EL (cell line): ENCODE data around the gene UQCRQ.

ENCODE experiments used
- DNase-seq: peaks from one replicate; pipeline ENCODE4 v3.0.0-alpha.2; 2016

The UQCRQ gene

GRCh38 chr5:132866342-132867045 is at the start of gene UQCRQ, which contains the start of gene GDF9:
Gene UQCRQ (plus strand): TSS chr5:132866642. CDS start chr5:132866882, 240 bp downstream.
Gene GDF9 (minus strand): TSS chr5:132866469. CDS start chr5:132864533, 1,936 bp downstream.
- peak; percentile 100 for DNase-seq

- no peak for DNase-seq
Observed at GRCh38 chr5:132817011-132817410, 49.4 kb upstream of the UQCRQ start.

GRCh38 chr5:132819468-132819867 is 47.0 kb upstream of the UQCRQ start:
- no peak for DNase-seq

- peak; percentile 87 for DNase-seq
Observed at GRCh38 chr5:132820162-132820754, 46.2 kb upstream of the UQCRQ start.

- DNase-seq, result no peak
Observed at GRCh38 chr5:132821350-132821749, 45.1 kb upstream of the UQCRQ start.

GRCh38 chr5:132821791-132822190 is 44.7 kb upstream of the UQCRQ start:
- DNase-seq, result no peak

- DNase-seq, result no peak
Observed at GRCh38 chr5:132822650-132823480, 43.6 kb upstream of the UQCRQ start.

GRCh38 chr5:132823481-132824050 is 42.9 kb upstream of the UQCRQ start:
- no peak for DNase-seq

- DNase-seq, result no peak
Observed at GRCh38 chr5:132824426-132824825, 42.0 kb upstream of the UQCRQ start.

GRCh38 chr5:132825033-132825833 is 41.2 kb upstream of the UQCRQ start:
- no peak for DNase-seq

GRCh38 chr5:132825834-132826391 is 40.5 kb upstream of the UQCRQ start:
- no peak for DNase-seq

- no peak for DNase-seq
Observed at GRCh38 chr5:132826424-132827082, 39.9 kb upstream of the UQCRQ start.

GRCh38 chr5:132827943-132828673 is 38.3 kb upstream of the UQCRQ start:
- no peak for DNase-seq

- no peak for DNase-seq
Observed at GRCh38 chr5:132828846-132829494, 37.5 kb upstream of the UQCRQ start.

- DNase-seq, result peak; percentile 76
Observed at GRCh38 chr5:132829742-132830435, 36.6 kb upstream of the UQCRQ start.

- DNase-seq, result peak; percentile 74
Observed at GRCh38 chr5:132830436-132831094, 35.9 kb upstream of the UQCRQ start, which contains the start of gene SHROOM1. Gene SHROOM1 (minus strand): TSS chr5:132830647. CDS start chr5:132826140, 4,507 bp downstream.

- no peak for DNase-seq
Observed at GRCh38 chr5:132831095-132831860, 35.2 kb upstream of the UQCRQ start.

- no peak for DNase-seq
Observed at GRCh38 chr5:132832612-132833011, 33.8 kb upstream of the UQCRQ start.
